ENCODE data around the gene AATK. TPM values are rescaled to one million over a fixed set of nuclear protein-coding genes. Genes with fewer than 3 reads are reported as not detected.

The AATK gene
- total and polyA plus RNA-seq, 2 donors, result 0.24 to 1.9 TPM

DNA sequence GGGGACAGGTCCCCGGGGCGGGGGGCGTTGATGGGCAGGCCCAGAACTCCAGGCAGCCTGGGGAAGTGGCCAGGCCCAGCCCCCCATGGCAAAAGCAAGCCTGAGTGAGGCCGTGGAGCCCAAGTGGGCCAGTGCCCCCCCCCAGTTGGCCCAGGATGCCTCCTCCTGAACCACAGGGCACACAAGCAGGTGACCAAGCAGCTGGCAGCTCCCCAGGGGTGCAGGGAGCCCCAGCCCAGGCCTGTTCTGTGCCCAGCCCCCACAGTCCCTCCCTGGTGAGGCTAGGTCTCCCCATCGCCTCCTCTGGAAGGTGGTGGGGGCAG is 38.9 kb downstream of the AATK start:
- 89% methylated on average over 5 of the region's 5 CpGs for WGBS
- Histone ChIP-seq H3K4me3 (ENCODE audit: low read length in 2 of 2) (no peak overlapping the region), H3K36me3 (ENCODE audit: control insufficient read depth in 2 of 2, insufficient read depth in 2 of 2, low read length in 1 of 2) (no peaks in the 10 kb centered on the region), H3K4me1 (ENCODE audit: control insufficient read depth in 2 of 2, insufficient read depth in 2 of 2, low read length in 2 of 2) (no peaks in the 10 kb centered on the region), H3K27me3 (ENCODE audit: control insufficient read depth in 2 of 2, insufficient read depth in 1 of 2, low read length in 1 of 2) (peaks cover 0 to 8% of the 10 kb centered on the region in 2 donors), H3K9me3 (ENCODE audit: control insufficient read depth in 2 of 2, insufficient read depth in 1 of 2, low read length in 1 of 2) (no peaks in the 10 kb centered on the region), H3K27ac (ENCODE audit: low read depth in 1 of 2, low read length in 1 of 2) (no peak overlapping the region)
- no peak for DNase-seq (ENCODE audit: low read depth in 6 of 9, low spot score in 9 of 9)

DNA sequence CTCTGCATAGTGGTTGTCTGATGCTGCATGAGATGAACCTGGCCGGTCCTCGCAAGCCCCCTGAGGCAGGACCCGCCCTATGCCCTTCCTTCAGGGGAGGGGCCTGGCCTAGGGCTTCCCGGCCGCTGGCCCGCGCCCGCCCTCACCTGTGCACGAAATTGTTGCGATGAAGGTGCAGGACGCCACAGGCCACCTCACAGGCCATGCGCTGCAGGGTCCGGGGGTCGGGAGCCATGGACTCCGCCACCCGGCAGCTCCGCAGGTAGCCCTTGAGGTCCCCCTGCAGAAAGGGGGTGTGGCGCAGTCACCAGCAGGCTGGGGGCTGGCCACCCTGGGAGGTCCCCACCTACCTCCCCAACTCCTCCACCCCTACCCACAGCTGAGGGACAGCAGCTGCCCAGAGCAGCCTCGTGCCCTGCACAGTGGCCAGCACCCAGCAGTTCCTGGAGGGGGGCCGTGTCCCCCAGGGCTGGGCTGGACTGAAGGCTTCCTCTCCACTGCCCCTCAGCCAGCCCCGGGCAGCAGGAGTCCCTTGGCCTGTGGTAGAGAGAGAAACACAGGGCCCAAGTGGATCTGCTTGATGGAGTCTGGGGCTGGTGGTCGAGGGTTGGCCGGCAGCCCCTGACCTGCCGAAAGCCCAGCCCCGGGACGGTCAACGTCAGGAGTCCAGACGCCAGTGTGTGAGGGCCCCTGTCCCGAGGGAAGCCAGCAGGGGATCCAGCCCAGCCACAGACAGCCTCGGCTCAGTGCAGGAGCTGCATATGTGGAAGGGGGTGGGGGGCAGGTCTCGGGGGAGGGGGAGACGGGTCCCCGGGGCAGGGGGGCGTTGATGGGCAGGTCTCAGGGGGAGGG is 39.5 kb downstream of the AATK start:
- DNase-seq (ENCODE audit: low read depth in 6 of 9, low spot score in 9 of 9), result no peak
- Histone ChIP-seq H3K4me1 (ENCODE audit: control insufficient read depth in 2 of 2, insufficient read depth in 2 of 2, low read length in 2 of 2) (no peaks in the 10 kb centered on the region), H3K27me3 (ENCODE audit: control insufficient read depth in 2 of 2, insufficient read depth in 1 of 2, low read length in 1 of 2) (peaks cover 0 to 12% of the 10 kb centered on the region in 2 donors), H3K36me3 (ENCODE audit: control insufficient read depth in 2 of 2, insufficient read depth in 2 of 2, low read length in 1 of 2) (no peaks in the 10 kb centered on the region), H3K27ac (ENCODE audit: low read depth in 1 of 2, low read length in 1 of 2) (no peak overlapping the region), H3K9me3 (ENCODE audit: control insufficient read depth in 2 of 2, insufficient read depth in 1 of 2, low read length in 1 of 2) (no peaks in the 10 kb centered on the region), H3K4me3 (ENCODE audit: low read length in 2 of 2) (no peak overlapping the region)
- WGBS, result 92% methylated on average over 34 of the region's 34 CpGs

DNA sequence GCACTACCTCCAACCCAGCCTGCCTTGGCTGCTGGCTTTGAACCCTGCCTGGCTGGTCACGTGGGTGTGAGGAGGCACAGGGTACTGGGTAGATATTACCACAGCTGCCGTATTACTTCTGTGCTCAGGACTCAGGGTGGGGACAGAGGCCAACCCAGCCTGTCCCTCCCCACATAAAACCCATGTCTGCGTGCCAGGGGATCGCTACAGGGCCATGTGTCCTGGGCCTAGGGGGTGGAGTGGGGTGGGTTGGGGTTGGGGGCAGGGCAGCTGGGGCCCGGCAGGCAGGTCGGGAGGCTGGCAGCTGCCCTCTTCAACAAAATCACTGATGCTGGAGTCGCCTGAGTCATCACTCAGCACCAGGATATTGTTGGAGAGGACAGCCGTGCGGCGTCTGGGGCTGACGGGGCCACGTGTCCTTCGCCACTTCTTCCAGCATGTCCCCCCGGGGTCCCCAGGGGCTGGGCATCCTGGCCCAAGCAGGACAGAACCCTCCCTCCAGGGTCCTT is 40.4 kb downstream of the AATK start:
- Histone ChIP-seq H3K27ac (ENCODE audit: low read depth in 1 of 2, low read length in 1 of 2) (no peak overlapping the region), H3K4me3 (ENCODE audit: low read length in 2 of 2) (no peak overlapping the region), H3K27me3 (ENCODE audit: control insufficient read depth in 2 of 2, insufficient read depth in 1 of 2, low read length in 1 of 2) (peaks cover 0 to 21% of the 10 kb centered on the region in 2 donors), H3K4me1 (ENCODE audit: control insufficient read depth in 2 of 2, insufficient read depth in 2 of 2, low read length in 2 of 2) (no peaks in the 10 kb centered on the region), H3K9me3 (ENCODE audit: control insufficient read depth in 2 of 2, insufficient read depth in 1 of 2, low read length in 1 of 2) (no peaks in the 10 kb centered on the region), H3K36me3 (ENCODE audit: control insufficient read depth in 2 of 2, insufficient read depth in 2 of 2, low read length in 1 of 2) (no peaks in the 10 kb centered on the region)
- WGBS, result 96% methylated on average over 14 of the region's 14 CpGs
- DNase-seq (ENCODE audit: low read depth in 6 of 9, low spot score in 9 of 9), result no peak

GRCh38 chr17:81124377-81124776 is 41.6 kb downstream of the AATK start:
- Histone ChIP-seq H3K9me3 (ENCODE audit: control insufficient read depth in 2 of 2, insufficient read depth in 1 of 2, low read length in 1 of 2) (peaks cover 0 to 2% of the 10 kb centered on the region in 2 donors), H3K27ac (ENCODE audit: low read depth in 1 of 2, low read length in 1 of 2) (no peak overlapping the region), H3K27me3 (ENCODE audit: control insufficient read depth in 2 of 2, insufficient read depth in 1 of 2, low read length in 1 of 2) (peaks cover 0 to 34% of the 10 kb centered on the region in 2 donors), H3K36me3 (ENCODE audit: control insufficient read depth in 2 of 2, insufficient read depth in 2 of 2, low read length in 1 of 2) (no peaks in the 10 kb centered on the region), H3K4me1 (ENCODE audit: control insufficient read depth in 2 of 2, insufficient read depth in 2 of 2, low read length in 2 of 2) (no peaks in the 10 kb centered on the region), H3K4me3 (ENCODE audit: low read length in 2 of 2) (no peak overlapping the region)
- DNase-seq (ENCODE audit: low read depth in 6 of 9, low spot score in 9 of 9), result no peak
- 97% methylated on average over 18 of the region's 18 CpGs for WGBS

GRCh38 chr17:81123052-81124048 is 42.7 kb downstream of the AATK start:
- H3K36me3 ChIP-seq (ENCODE audit: control insufficient read depth in 2 of 2, insufficient read depth in 2 of 2, low read length in 1 of 2), result no peaks in the 10 kb centered on the region
- 94% methylated on average over 39 of the region's 39 CpGs for WGBS
- H3K4me1 ChIP-seq (ENCODE audit: control insufficient read depth in 2 of 2, insufficient read depth in 2 of 2, low read length in 2 of 2), result peaks cover 0 to 7% of the 10 kb centered on the region in 2 donors
- H3K27me3 ChIP-seq (ENCODE audit: control insufficient read depth in 2 of 2, insufficient read depth in 1 of 2, low read length in 1 of 2), result peaks cover 3 to 44% of the 10 kb centered on the region in 2 donors
- no peak overlapping the region for H3K4me3 ChIP-seq (ENCODE audit: low read length in 2 of 2)
- no peak overlapping the region for H3K27ac ChIP-seq (ENCODE audit: low read depth in 1 of 2, low read length in 1 of 2)
- H3K9me3 ChIP-seq (ENCODE audit: control insufficient read depth in 2 of 2, insufficient read depth in 1 of 2, low read length in 1 of 2), result peaks cover 0 to 2% of the 10 kb centered on the region in 2 donors
- DNase-seq (ENCODE audit: low read depth in 6 of 9, low spot score in 9 of 9), result no peak

DNA sequence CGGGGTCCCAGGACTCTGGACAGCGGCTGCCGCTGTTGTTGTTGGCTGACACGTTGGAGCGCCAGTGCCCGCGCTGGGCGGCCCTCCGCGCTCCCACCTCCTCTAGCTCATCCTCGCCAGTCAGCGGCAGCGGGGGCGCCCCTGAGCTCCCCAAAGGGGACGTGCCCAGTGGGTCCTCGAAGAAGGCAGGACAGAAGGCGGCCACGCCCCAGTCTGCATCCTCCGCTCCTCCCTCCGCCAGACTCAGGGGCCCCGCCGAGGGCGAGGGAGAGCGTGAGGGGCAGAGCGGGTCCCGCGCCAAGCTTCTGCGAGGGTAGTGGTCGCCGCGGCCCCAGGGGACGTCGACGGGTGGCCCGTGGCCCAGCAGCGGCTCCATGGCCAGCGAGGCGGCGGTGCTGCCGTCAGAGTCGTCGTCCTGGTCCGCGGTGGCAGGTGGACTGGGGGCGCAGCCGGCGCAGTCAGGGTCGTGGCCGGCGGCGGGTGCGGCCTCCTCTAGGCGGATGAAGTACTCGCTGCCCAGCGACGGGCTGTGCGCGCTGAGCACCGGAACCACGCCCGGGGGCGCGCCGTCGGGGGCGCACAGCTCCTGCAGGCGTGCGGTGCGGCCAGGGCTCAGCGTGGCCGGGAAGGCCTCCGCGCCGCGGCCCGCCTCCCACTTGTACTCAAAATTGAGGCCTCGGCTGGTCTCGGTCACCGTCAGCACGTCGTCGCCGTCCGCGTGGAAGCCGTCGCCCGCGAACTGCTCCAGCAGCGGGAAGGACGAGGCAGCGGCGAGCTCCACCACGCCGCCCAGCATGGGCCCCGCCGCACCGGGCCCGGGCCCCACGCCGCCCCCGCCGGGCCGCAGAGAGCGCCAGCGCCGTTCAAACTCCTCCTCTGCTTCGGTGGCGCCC is 43.9 kb downstream of the AATK start:
- H3K4me3 ChIP-seq (ENCODE audit: low read length in 2 of 2), result no peak overlapping the region
- no peaks in the 10 kb centered on the region for H3K36me3 ChIP-seq (ENCODE audit: control insufficient read depth in 2 of 2, insufficient read depth in 2 of 2, low read length in 1 of 2)
- no peak for DNase-seq (ENCODE audit: low read depth in 6 of 9, low spot score in 9 of 9)
- H3K4me1 ChIP-seq (ENCODE audit: control insufficient read depth in 2 of 2, insufficient read depth in 2 of 2, low read length in 2 of 2), result peaks cover 0 to 7% of the 10 kb centered on the region in 2 donors
- no peak overlapping the region for H3K27ac ChIP-seq (ENCODE audit: low read depth in 1 of 2, low read length in 1 of 2)
- peaks cover 0 to 2% of the 10 kb centered on the region in 2 donors for H3K9me3 ChIP-seq (ENCODE audit: control insufficient read depth in 2 of 2, insufficient read depth in 1 of 2, low read length in 1 of 2)
- 92% methylated on average over 109 of the region's 109 CpGs for WGBS
- H3K27me3 ChIP-seq (ENCODE audit: control insufficient read depth in 2 of 2, insufficient read depth in 1 of 2, low read length in 1 of 2), result peaks cover 3 to 54% of the 10 kb centered on the region in 2 donors

DNA sequence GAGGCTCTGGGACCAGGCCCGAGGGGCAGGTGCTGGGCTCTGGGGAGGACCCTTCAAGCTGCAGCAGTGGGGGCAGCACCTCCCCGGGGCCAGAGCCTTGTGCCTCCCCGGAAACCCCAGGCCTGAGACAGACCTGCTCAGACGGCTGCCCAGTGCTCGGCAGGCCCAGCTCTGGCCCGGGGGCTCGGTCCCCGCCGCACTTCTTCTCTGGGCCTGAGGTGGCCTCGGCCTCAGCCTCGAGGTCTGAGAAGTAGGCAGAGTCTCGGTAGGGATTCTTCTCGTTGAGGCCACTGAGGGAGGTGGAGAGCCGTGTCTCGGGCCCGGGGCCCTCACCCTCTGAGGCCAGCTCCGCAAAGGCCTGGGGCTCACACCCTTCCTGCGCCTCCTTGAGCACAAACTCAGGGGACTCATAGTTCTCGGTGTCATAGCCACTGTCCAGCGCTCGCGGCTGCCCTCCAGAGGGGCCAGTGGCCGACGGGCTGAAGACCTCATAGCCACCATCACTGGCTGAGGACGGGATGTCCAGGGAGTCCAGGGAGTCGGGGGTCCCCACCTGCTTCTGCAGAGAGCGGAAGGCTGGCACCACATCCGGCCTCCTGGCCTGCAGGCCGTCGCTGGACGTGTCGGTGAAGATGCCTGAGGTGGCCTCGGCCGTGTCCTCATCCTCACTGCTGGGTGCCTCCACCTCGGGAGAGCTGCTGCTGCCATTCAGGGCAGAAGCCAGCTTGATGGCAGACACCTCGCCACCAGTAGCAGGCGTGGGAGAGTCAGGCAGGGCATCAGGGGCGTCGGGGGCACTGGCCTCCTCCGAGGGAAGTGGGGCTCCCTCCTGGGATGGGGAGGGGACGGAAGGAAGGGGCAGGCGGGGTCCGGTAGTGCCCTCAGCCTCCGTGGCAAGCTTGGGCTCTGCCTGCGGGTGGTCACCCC is 45.1 kb downstream of the AATK start:
- WGBS, result 92% methylated on average over 45 of the region's 45 CpGs
- no peak for DNase-seq (ENCODE audit: low read depth in 6 of 9, low spot score in 9 of 9)
- H3K27ac ChIP-seq (ENCODE audit: low read depth in 1 of 2, low read length in 1 of 2), result no peak overlapping the region
- no peaks in the 10 kb centered on the region for H3K36me3 ChIP-seq (ENCODE audit: control insufficient read depth in 2 of 2, insufficient read depth in 2 of 2, low read length in 1 of 2)
- no peak overlapping the region for H3K4me3 ChIP-seq (ENCODE audit: low read length in 2 of 2)
- H3K27me3 ChIP-seq (ENCODE audit: control insufficient read depth in 2 of 2, insufficient read depth in 1 of 2, low read length in 1 of 2), result peaks cover 3 to 56% of the 10 kb centered on the region in 2 donors
- H3K9me3 ChIP-seq (ENCODE audit: control insufficient read depth in 2 of 2, insufficient read depth in 1 of 2, low read length in 1 of 2), result peaks cover 0 to 2% of the 10 kb centered on the region in 2 donors
- peaks cover 0 to 7% of the 10 kb centered on the region in 2 donors for H3K4me1 ChIP-seq (ENCODE audit: control insufficient read depth in 2 of 2, insufficient read depth in 2 of 2, low read length in 2 of 2)

DNA sequence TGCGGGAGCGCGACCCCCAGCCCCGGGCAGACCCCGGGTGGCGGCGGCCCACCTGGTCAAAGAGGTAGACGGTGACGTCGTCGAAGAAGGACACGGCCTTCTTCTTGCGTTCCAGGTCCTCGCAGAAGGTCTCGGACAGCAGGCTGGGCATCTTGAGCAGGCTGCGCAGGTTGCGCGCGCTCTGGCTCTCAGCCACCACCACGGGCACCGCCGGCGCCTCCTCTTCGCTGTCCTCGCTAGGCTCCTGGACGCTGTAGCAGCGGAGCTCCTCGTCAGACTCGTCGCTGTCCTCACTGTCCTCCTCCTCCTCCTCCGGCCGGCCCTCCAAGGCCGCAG is 45.9 kb downstream of the AATK start:
- H3K27ac ChIP-seq (ENCODE audit: low read depth in 1 of 2, low read length in 1 of 2), result no peak overlapping the region
- H3K9me3 ChIP-seq (ENCODE audit: control insufficient read depth in 2 of 2, insufficient read depth in 1 of 2, low read length in 1 of 2), result peaks cover 0 to 2% of the 10 kb centered on the region in 2 donors
- 94% methylated on average over 33 of the region's 33 CpGs for WGBS
- peaks cover 0 to 7% of the 10 kb centered on the region in 2 donors for H3K4me1 ChIP-seq (ENCODE audit: control insufficient read depth in 2 of 2, insufficient read depth in 2 of 2, low read length in 2 of 2)
- H3K36me3 ChIP-seq (ENCODE audit: control insufficient read depth in 2 of 2, insufficient read depth in 2 of 2, low read length in 1 of 2), result no peaks in the 10 kb centered on the region
- H3K4me3 ChIP-seq (ENCODE audit: low read length in 2 of 2), result no peak overlapping the region
- DNase-seq (ENCODE audit: low read depth in 6 of 9, low spot score in 9 of 9), result no peak
- H3K27me3 ChIP-seq (ENCODE audit: control insufficient read depth in 2 of 2, insufficient read depth in 1 of 2, low read length in 1 of 2), result peaks cover 3 to 56% of the 10 kb centered on the region in 2 donors

Data from thymus (tissue), 11 donors.